BLaER1 (cell line): Measurements from ENCODE around the gene DBNDD1.

Experiments used
- H3K27ac ChIP-seq: shearing (Covaris generic); formaldehyde crosslinking; 2 replicates; pipeline ENCODE4 v1.8.1; 2022
- H3K27me3 ChIP-seq: shearing (Covaris generic); formaldehyde crosslinking; 2 replicates; pipeline ENCODE4 v1.8.1; 2022
- H3K36me3 ChIP-seq: shearing (Covaris generic); formaldehyde crosslinking; 2 replicates; pipeline ENCODE4 v1.8.1; 2022
- H3K4me1 ChIP-seq: shearing (Covaris generic); formaldehyde crosslinking; 2 replicates; pipeline ENCODE4 v1.8.1; 2022
- H3K4me2 ChIP-seq: shearing (Covaris generic); formaldehyde crosslinking; 2 replicates; pipeline ENCODE4 v1.8.1; 2022
- H3K4me3 ChIP-seq: shearing (Covaris generic); formaldehyde crosslinking; 2 replicates; pipeline ENCODE4 v1.8.1; 2022
- H3K9ac ChIP-seq: shearing (Covaris generic); formaldehyde crosslinking; 2 replicates; pipeline ENCODE4 v1.8.1; 2022
- H3K9me3 ChIP-seq: shearing (Covaris generic); formaldehyde crosslinking; 2 replicates; pipeline ENCODE4 v1.8.1; 2022
- H4K20me1 ChIP-seq: shearing (Covaris generic); formaldehyde crosslinking; 2 replicates; pipeline ENCODE4 v1.8.1; 2022
- Cebpa-rat ChIP-seq: shearing (Covaris generic); IDR thresholded peaks from 2 replicates; pipeline ENCODE4 v1.8.1; 2022

The DBNDD1 gene

DNA sequence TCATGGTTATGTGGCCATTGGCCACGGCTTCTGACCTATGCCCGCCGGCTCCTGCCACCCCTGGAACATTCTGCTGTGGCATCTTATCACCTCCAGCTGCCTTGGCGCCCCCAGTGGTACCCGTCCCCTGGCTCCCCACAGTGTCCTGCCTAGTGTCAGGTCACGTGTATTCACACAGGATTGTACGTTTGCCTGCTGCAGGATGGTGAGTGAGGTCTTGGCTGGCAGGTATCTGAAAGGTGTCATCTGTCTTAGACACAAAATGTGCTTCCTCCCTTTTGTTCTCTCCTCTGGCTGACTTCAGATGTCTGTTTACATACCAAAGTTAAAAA lies 24.9 kb downstream of the DBNDD1 start:
- H3K27ac ChIP-seq = no peak overlapping the region
- H3K9me3 ChIP-seq = peaks cover 9% of the 10 kb centered on the region; the same call in 1 of the 2 replicates
- H3K27me3 ChIP-seq = no peaks in the 10 kb centered on the region
- no peaks in the 10 kb centered on the region for H3K4me1 ChIP-seq
- H3K36me3 ChIP-seq = peaks cover 94% of the 10 kb centered on the region
- peaks cover 63% of the 10 kb centered on the region for H4K20me1 ChIP-seq
- no peak overlapping the region for H3K9ac ChIP-seq
- no peak overlapping the region for H3K4me3 ChIP-seq
- no peak for TF ChIP-seq Cebpa-rat
- no peak overlapping the region for H3K4me2 ChIP-seq

DNA sequence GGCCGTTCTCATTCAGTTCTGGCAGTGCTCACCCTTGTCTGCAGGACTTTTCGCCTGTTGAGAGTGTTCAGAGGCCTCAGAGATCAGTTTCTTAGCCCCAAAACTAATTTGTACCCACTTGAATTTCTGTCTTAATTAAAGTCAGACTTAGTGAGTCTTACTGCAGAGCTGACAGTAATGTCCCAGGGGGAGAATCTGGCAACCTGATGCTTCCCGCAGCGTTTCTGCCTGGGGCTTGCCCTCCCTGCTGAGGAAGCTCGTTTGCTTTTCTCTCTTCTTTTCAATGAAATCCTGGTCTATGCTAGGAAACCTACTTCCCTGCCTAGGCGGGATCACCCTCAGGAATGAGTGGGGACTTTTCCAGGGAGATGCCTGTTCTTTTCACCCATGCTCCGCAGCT lies 25.3 kb downstream of the DBNDD1 start:
- no peak overlapping the region for H3K9ac ChIP-seq
- peaks cover 59% of the 10 kb centered on the region for H4K20me1 ChIP-seq
- H3K4me3 ChIP-seq = no peak overlapping the region
- H3K27me3 ChIP-seq = no peaks in the 10 kb centered on the region
- no peak overlapping the region for H3K4me2 ChIP-seq
- H3K9me3 ChIP-seq = peaks cover 9% of the 10 kb centered on the region; the same call in 1 of the 2 replicates
- no peaks in the 10 kb centered on the region for H3K4me1 ChIP-seq
- peaks cover 94% of the 10 kb centered on the region for H3K36me3 ChIP-seq
- no peak overlapping the region for H3K27ac ChIP-seq
- no peak for TF ChIP-seq Cebpa-rat

DNA sequence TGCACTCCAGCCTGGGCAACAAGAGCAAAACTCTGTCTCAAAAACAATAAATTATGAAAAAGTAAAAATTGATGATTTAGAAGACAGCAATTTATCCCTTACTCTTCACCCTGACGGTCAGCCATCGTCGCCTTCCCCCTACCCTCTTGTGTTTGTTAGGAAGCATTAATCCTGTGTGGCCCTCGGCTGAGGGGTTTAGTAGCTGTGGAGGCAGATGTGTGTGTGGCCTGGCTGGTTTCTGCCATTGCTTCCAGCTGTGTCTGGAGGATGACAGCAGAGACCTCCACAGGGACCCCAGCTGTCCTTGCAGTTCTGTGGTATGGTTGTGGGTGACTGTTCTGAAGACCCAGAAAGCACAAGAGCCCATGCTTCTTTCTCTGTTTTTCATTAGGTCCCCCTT lies 25.9 kb downstream of the DBNDD1 start:
- no peak overlapping the region for H3K4me2 ChIP-seq
- H3K9ac ChIP-seq = no peak overlapping the region
- H3K9me3 ChIP-seq = peaks cover 9% of the 10 kb centered on the region; the same call in 1 of the 2 replicates
- H3K4me3 ChIP-seq = no peak overlapping the region
- peaks cover 53% of the 10 kb centered on the region for H4K20me1 ChIP-seq
- H3K27me3 ChIP-seq = no peaks in the 10 kb centered on the region
- peaks cover 95% of the 10 kb centered on the region for H3K36me3 ChIP-seq
- no peaks in the 10 kb centered on the region for H3K4me1 ChIP-seq
- H3K27ac ChIP-seq = no peak overlapping the region
- TF ChIP-seq Cebpa-rat = no peak

DNA sequence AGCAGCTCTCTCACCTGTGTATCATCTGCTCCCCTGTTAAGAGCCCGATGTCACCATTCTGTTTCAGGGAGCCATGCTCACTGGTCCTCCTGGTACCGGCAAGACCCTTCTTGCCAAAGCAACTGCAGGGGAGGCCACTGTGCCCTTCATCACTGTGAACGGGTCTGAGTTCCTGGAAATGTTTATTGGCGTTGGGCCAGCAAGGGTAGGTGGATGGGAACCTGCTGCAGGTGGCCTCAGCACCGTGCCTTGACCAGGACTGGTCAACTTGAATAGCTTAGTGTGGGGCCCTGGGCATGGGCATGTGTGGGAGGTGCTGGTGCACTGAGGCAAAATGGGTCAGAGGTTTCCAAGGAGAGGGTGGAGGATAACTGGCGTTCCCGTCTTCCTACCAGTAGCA lies 28.5 kb downstream of the DBNDD1 start:
- Histone ChIP-seq H3K4me1 (peaks cover 14% of the 10 kb centered on the region), H3K9ac (no peak overlapping the region), H3K4me2 (no peak overlapping the region), H3K27ac (no peak overlapping the region), H4K20me1 (peaks cover 30% of the 10 kb centered on the region), H3K27me3 (no peaks in the 10 kb centered on the region), H3K9me3 (peaks cover 9% of the 10 kb centered on the region; the same call in 1 of the 2 replicates), H3K36me3 (peaks cover 91% of the 10 kb centered on the region), H3K4me3 (no peak overlapping the region)
- no peak for TF ChIP-seq Cebpa-rat

DNA sequence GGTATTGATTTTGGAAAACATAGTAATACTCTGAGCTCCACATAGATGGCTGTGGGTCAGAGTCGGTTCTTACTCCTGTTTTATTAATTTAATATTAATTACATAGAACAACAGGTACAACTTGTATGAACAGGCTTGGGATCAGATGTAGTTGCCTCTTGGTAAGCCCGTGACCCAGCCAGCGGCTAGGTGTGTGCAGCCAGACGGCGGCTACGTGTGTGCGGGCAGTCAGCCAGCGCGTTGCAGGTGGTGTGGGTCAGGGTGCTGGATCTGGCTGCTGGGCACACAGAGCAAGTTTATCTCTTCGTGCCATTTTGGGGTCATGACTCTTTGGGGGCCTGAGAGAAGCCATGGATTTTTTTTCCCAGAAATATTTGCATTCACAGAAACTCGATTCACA lies 30.3 kb downstream of the DBNDD1 start:
- TF ChIP-seq Cebpa-rat = no peak
- Histone ChIP-seq H3K27me3 (no peaks in the 10 kb centered on the region), H3K9ac (no peak overlapping the region), H3K4me2 (no peak overlapping the region), H3K4me1 (peaks cover 14% of the 10 kb centered on the region), H3K27ac (no peak overlapping the region), H3K36me3 (peaks cover 88% of the 10 kb centered on the region), H4K20me1 (peaks cover 20% of the 10 kb centered on the region), H3K4me3 (no peak overlapping the region), H3K9me3 (no peaks in the 10 kb centered on the region)

DNA sequence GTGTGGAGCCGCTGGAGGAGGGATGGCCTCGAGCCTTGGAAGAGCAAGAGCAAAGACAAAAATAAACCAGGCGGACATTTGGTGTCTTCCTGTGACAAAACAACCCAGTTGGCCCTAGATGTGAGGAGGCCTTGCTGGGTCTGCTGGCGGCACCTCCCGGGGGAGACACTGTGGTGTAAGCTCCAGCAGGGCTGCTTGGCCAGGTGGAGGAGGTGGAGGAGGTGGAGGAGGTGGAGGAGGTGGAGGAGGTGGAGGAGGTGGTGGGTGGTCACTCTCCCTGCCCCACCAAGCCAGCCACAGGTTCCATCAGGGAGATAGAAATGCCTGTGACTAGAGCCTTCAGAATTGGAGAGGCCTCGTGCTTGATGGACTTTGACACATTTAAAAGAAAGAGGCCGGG lies 32.1 kb downstream of the DBNDD1 start:
- Histone ChIP-seq H3K9ac (no peak overlapping the region), H3K9me3 (no peaks in the 10 kb centered on the region), H4K20me1 (peaks cover 14% of the 10 kb centered on the region), H3K36me3 (peaks cover 88% of the 10 kb centered on the region), H3K4me3 (no peak overlapping the region), H3K4me1 (peaks cover 14% of the 10 kb centered on the region), H3K4me2 (peak overlapping the region; percentile 54), H3K27me3 (no peaks in the 10 kb centered on the region), H3K27ac (0 out of 2 replicates have a peak overlapping the region, but pooled peaks have one; percentile 26)
- no peak for TF ChIP-seq Cebpa-rat

DNA sequence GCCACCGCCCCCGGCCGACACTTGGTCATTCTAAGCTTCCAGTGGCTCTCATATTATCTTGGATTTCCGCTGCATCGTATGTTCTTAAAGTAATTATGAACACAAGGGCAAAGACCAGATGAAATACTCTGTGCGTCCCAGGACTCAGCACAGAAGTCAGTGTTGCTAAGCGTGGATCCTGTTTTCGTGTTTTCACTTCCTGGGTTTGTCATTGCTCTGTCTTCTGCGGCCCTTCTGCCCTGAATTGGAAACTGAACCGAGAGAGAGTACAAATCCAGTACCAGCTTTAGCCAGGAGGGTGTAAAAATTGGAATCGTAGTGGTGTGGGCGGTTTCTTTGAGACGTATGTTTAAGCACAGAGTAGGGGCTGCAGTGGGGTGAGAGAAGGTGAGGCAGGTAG lies 32.7 kb downstream of the DBNDD1 start:
- TF ChIP-seq Cebpa-rat = no peak
- Histone ChIP-seq H3K9ac (no peak overlapping the region), H3K4me2 (peak overlapping the region; percentile 54), H3K36me3 (peaks cover 88% of the 10 kb centered on the region), H3K9me3 (no peaks in the 10 kb centered on the region), H3K27ac (0 out of 2 replicates have a peak overlapping the region, but pooled peaks have one; percentile 26), H4K20me1 (peaks cover 20% of the 10 kb centered on the region), H3K27me3 (no peaks in the 10 kb centered on the region), H3K4me3 (no peak overlapping the region), H3K4me1 (peaks cover 14% of the 10 kb centered on the region)

DNA sequence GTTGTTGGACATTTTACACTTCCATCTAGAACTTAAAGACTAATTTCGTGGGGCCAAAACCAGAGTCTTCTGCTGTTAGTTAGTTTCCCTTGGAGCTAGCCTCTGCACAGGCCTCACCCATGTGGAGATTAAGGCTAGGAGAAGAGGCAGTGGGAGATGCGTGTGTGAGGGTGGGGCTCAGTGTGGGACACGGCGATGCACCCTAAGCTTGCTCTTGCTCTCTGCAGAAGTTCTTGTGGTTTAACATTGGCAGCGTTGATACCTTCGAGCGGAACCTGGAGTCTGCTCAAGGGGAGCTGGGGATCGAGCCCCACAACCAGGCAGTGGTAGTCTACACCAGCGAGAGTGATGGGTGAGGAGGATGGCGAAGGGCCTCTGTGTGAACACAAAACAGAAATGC lies 34.0 kb downstream of the DBNDD1 start:
- H3K4me2 ChIP-seq = no peak overlapping the region
- H4K20me1 ChIP-seq = peaks cover 13% of the 10 kb centered on the region; the same call in 1 of the 2 replicates
- H3K4me1 ChIP-seq = peaks cover 14% of the 10 kb centered on the region
- H3K27me3 ChIP-seq = no peaks in the 10 kb centered on the region
- H3K9ac ChIP-seq = no peak overlapping the region
- no peaks in the 10 kb centered on the region for H3K9me3 ChIP-seq
- no peak for TF ChIP-seq Cebpa-rat
- no peak overlapping the region for H3K27ac ChIP-seq
- H3K36me3 ChIP-seq = peaks cover 88% of the 10 kb centered on the region
- H3K4me3 ChIP-seq = no peak overlapping the region

DNA sequence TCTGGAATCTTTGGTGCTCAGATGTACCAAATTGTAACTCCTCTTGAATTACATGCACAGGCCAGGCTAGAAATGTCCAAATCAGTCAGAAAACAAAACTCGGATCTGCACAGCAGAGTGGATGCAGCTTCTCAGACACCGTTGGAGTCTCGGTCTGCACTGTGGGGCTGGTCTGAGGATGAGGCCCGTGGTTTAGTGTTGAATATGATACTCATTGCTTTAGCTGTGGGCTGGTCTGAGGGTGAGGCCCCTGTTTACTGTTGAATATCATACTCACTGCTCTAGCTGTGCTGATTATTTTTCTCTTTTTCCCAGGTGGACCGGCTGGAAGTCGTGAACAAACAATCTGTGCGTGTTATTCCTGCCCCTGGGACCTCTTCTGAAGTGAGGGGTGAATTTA lies 35.0 kb downstream of the DBNDD1 start:
- peaks cover 93% of the 10 kb centered on the region for H3K36me3 ChIP-seq
- H3K9me3 ChIP-seq = no peaks in the 10 kb centered on the region
- no peak overlapping the region for H3K4me2 ChIP-seq
- TF ChIP-seq Cebpa-rat = no peak
- H3K27me3 ChIP-seq = no peaks in the 10 kb centered on the region
- peaks cover 14% of the 10 kb centered on the region for H3K4me1 ChIP-seq
- no peak overlapping the region for H3K27ac ChIP-seq
- peaks cover 18% of the 10 kb centered on the region for H4K20me1 ChIP-seq
- no peak overlapping the region; the same call in 1 of the 2 replicates for H3K9ac ChIP-seq
- H3K4me3 ChIP-seq = no peak overlapping the region

DNA sequence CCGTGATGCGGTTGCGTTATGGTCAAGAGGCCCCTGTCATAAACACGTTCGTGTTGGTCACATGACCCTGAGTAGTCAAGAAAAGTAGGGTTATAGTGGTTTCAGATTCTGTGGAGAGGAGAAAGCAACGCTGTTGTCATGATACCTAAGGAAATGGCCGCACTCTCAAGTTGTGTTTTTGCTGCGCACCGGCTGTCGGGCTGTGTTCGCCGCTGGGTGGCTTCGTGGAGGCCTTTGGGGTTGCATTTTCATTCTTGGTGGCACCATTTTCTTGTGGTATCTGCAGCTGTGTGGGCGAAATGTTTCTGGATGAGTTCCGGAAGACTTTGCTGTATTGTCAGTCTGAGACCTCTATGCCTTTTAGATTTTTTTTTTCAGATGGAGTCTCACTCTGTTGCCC lies 35.7 kb downstream of the DBNDD1 start:
- no peaks in the 10 kb centered on the region for H3K9me3 ChIP-seq
- no peak overlapping the region for H3K9ac ChIP-seq
- no peak overlapping the region for H3K4me2 ChIP-seq
- peaks cover 25% of the 10 kb centered on the region for H4K20me1 ChIP-seq
- no peak overlapping the region for H3K4me3 ChIP-seq
- no peak for TF ChIP-seq Cebpa-rat
- no peaks in the 10 kb centered on the region for H3K27me3 ChIP-seq
- H3K27ac ChIP-seq = no peak overlapping the region
- peaks cover 93% of the 10 kb centered on the region for H3K36me3 ChIP-seq
- H3K4me1 ChIP-seq = peaks cover 14% of the 10 kb centered on the region

DNA sequence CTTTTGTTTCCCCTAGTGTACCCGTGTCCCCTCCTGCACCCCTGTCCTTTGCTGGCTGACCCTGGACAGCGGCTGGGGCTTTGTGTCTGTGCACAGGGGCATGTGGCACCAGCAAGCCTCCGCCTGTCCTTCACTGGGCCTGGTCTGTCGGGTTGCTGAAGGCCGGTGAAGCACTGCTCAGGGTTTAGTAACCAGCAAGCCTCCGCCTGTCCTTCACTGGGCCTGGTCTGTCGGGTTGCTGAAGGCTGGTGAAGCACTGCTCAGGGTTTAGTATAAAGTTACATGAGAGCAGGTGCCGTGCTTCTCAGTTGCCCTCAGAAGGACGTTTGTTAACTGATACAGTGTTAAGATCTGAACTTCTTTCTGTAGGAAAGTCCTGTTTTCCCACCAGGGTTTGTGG lies 36.9 kb downstream of the DBNDD1 start:
- Histone ChIP-seq H3K4me3 (no peak overlapping the region), H3K9me3 (no peaks in the 10 kb centered on the region), H3K36me3 (peaks cover 96% of the 10 kb centered on the region), H3K4me1 (peaks cover 14% of the 10 kb centered on the region), H3K9ac (0 out of 2 replicates have a peak overlapping the region, but pooled peaks have one; percentile 13), H3K4me2 (no peak overlapping the region), H3K27me3 (no peaks in the 10 kb centered on the region), H4K20me1 (peaks cover 37% of the 10 kb centered on the region), H3K27ac (no peak overlapping the region)
- TF ChIP-seq Cebpa-rat = no peak
